Smooth muscle cell (in vitro differentiated cells): ENCODE measurements around the gene HOXA10. TPM values are rescaled to one million over a fixed set of nuclear protein-coding genes. Genes with fewer than 3 reads are reported as not detected.

Source experiments
- DNase-seq: peaks from one replicate; lab custom pipeline; 2025; ENCODE audit not compliant: unreplicated experiment; lab: John Stamatoyannopoulos, UW
- H2AFZ ChIP-seq: fragments of 200-600 bp; sonication (generic); 2 replicates; pipeline ENCODE4 v1.6.0; 2016; ENCODE audit warnings: antibody characterized with exemption, low read depth, mild to moderate bottlenecking
- H3F3A ChIP-seq: fragments of 200-600 bp; sonication (generic); 2 replicates; pipeline ENCODE4 v1.6.0; 2017; ENCODE audit warnings: antibody characterized with exemption, low read depth
- H3K27ac ChIP-seq: fragments of 200-600 bp; sonication (generic); 2 replicates; pipeline ENCODE4 v1.5.1; 2016; ENCODE audit warnings: low read depth, mild to moderate bottlenecking
- H3K27me3 ChIP-seq: fragments of 200-600 bp; sonication (generic); 2 replicates; pipeline ENCODE4 v1.6.1; 2016; ENCODE audit warnings: low read depth, mild to moderate bottlenecking
- H3K36me3 ChIP-seq: fragments of 200-600 bp; sonication (generic); 2 replicates; pipeline ENCODE4 v1.5.1; 2016; ENCODE audit warnings: low read depth
- H3K4me1 ChIP-seq: fragments of 200-600 bp; sonication (generic); 2 replicates; pipeline ENCODE4 v1.5.1; 2016; ENCODE audit warnings: low read depth
- H3K4me2 ChIP-seq: fragments of 200-600 bp; sonication (generic); 2 replicates; pipeline ENCODE4 v1.6.0; 2016; ENCODE audit warnings: mild to moderate bottlenecking
- H3K4me3 ChIP-seq: fragments of 200-600 bp; sonication (generic); 2 replicates; pipeline ENCODE4 v1.5.1; 2016; ENCODE audit warnings: mild to moderate bottlenecking
- H3K79me2 ChIP-seq: fragments of 200-600 bp; sonication (generic); 2 replicates; pipeline ENCODE4 v1.6.0; 2016; ENCODE audit warnings: low read depth, mild to moderate bottlenecking
- H3K9ac ChIP-seq: fragments of 200-600 bp; sonication (generic); 2 replicates; pipeline ENCODE4 v1.6.0; 2016; ENCODE audit warnings: low read depth
- H3K9me3 ChIP-seq: fragments of 200-600 bp; sonication (generic); replicated peaks from 2 replicates; pipeline ENCODE4 v1.5.1; 2016; ENCODE audit warnings: low read depth
- H4K20me1 ChIP-seq: fragments of 200-600 bp; sonication (generic); 2 replicates; pipeline ENCODE4 v1.6.0; 2016; ENCODE audit warnings: low read depth
- WGBS: methylation state at CpG from one replicate; pipeline ENCODE4 v1.1.7; 2016; ENCODE audit warnings: low lambda C conversion rate; 5-methylcytosine and 5-hydroxymethylcytosine counted together
- polyA plus RNA-seq: library from polyadenylated mRNA; unstranded; fragments of >200 nt; fragmentation: Nextera tagmentation; extraction: Ambion mirVana; gene quantifications from 2 replicates; pipeline ENCODE4 v1.2.1, GENCODE V29; 2016
- total RNA-seq: library from RNA; depleted of rRNA; stranded (reverse); fragments of >200 nt; gene quantifications from 2 replicates; pipeline ENCODE4 v1.2.3, GENCODE V29; 2014
- TF ChIP-seq, protein P1 (sequence below): fragments of 200-600 bp; sonication (generic); IDR thresholded peaks from 2 replicates; pipeline ENCODE4 v1.5.1; 2017; ENCODE audit warnings: borderline replicate concordance, mild to moderate bottlenecking, antibody characterized with exemption; ENCODE audit not compliant: insufficient read depth, poor library complexity, severe bottlenecking

The HOXA10 gene
- total and polyA plus RNA-seq, 2 experiments from 2014 or later: 37.6 to 53.6 TPM

DNA sequence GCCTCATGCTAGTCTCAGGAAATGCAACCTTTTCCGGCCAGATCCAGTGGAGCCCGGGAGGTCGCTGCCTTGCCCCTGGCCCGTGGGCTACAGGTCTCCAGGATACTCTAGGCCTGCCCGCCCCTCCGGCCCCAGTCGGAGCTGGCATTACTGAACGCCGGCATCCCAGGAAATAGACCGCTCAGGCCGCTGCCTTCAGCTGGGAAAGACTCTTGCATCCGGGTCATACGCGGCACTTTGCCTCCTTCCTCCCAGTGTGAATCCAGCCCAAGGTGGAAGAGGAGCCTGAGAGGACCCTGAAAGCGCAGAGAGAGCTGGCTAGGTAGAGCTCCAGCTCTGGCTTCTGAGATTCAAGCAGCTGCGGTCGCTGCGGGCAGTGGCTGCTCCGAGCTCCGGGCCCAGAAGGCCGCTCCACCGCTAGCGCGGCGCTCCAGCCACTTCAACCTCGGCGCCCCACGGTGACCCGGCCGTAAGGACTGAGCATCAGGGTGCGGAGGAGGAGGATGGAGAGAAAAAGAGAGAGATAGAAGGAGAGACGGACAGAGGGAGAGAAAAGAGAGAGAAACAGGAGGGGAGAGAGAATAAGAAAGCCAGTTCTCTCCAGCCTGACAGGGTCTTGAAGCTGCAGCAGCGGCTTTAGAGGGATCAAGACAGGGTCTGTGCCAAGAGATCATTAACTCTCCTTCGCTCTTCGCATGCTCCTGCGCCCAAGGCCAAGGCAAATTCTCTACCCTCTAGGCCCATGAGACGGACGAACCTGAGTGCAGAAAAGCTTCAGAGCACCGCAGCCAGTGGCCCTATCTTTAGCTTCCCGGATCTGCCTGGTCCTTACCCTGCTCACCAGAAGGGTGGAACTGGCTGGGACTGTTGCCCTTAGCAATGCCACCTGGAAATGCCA, 1.8 kb upstream of the HOXA10 start:
- no peak overlapping the region for H2AFZ ChIP-seq
- peak overlapping the region; percentile 67 for H3K4me3 ChIP-seq
- H3K4me1 ChIP-seq: no peaks in the 10 kb centered on the region
- H3F3A ChIP-seq: no peaks in the 10 kb centered on the region
- H3K36me3 ChIP-seq: no peaks in the 10 kb centered on the region
- peaks cover 17% of the 10 kb centered on the region for H3K27me3 ChIP-seq
- 20% methylated on average over 40 of the region's 40 CpGs for WGBS
- DNase-seq: no peak
- H3K4me2 ChIP-seq: peak overlapping the region; percentile 89
- peak overlapping the region; percentile 45 for H3K9ac ChIP-seq
- TF ChIP-seq, protein P1, sequence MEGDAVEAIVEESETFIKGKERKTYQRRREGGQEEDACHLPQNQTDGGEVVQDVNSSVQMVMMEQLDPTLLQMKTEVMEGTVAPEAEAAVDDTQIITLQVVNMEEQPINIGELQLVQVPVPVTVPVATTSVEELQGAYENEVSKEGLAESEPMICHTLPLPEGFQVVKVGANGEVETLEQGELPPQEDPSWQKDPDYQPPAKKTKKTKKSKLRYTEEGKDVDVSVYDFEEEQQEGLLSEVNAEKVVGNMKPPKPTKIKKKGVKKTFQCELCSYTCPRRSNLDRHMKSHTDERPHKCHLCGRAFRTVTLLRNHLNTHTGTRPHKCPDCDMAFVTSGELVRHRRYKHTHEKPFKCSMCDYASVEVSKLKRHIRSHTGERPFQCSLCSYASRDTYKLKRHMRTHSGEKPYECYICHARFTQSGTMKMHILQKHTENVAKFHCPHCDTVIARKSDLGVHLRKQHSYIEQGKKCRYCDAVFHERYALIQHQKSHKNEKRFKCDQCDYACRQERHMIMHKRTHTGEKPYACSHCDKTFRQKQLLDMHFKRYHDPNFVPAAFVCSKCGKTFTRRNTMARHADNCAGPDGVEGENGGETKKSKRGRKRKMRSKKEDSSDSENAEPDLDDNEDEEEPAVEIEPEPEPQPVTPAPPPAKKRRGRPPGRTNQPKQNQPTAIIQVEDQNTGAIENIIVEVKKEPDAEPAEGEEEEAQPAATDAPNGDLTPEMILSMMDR: no peak
- H3K79me2 ChIP-seq: peaks cover 86% of the 10 kb centered on the region
- peak overlapping the region; percentile 95 for H3K27ac ChIP-seq
- H3K9me3 ChIP-seq: no peaks in the 10 kb centered on the region
- H4K20me1 ChIP-seq: peaks cover 37% of the 10 kb centered on the region

DNA sequence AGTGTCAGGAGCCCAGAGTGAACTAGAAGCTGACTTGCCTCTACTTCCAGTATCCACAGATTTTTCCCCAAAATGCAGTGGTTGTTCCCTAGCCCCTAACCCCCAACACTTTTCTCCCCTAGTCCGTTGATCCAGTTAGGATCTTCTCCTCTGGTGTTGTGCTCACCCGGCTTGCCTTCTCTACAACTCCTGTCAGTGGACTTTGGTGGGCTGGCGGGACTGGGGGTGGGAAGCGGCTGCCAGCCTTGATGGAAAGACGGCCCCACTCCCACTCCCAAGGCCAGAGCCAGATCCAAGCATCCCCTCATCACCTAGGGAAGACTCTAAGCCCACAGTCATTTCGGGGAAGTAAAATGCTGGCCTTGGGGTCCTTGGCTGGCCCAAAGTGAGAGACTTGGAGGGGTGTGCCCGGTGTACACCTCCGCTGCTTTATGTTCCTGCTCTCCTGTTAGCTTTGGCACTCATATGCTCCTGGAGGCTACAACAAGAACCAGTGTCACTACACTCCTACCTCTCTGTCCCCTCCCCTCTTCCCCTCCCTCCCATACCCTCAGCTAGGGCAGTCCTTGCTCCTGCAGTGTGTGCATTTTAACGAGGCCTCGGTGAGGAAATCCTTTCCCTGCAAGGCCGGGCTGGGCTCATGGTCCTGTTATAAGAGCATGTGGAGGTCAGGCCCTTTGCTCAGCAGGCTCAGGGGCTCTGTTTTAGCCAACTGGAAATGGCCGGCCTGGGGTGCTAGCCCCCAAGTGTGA, 930 bp upstream of the HOXA10 start:
- Histone ChIP-seq H3K79me2 (peaks cover 94% of the 10 kb centered on the region), H3K36me3 (no peaks in the 10 kb centered on the region), H3K4me2 (peak overlapping the region; percentile 89), H3K27ac (peak overlapping the region; percentile 95), H3K27me3 (peaks cover 25% of the 10 kb centered on the region), H3F3A (no peaks in the 10 kb centered on the region), H2AFZ (peak overlapping the region; percentile 62), H3K9me3 (no peaks in the 10 kb centered on the region), H3K4me1 (no peaks in the 10 kb centered on the region), H4K20me1 (peaks cover 40% of the 10 kb centered on the region), H3K9ac (peak overlapping the region; percentile 88), H3K4me3 (peak overlapping the region; percentile 67)
- 27% methylated on average over 12 of the region's 12 CpGs for WGBS
- no peak for DNase-seq
- TF ChIP-seq, protein P1: no peak

- peaks cover 25% of the 10 kb centered on the region for H3K27me3 ChIP-seq
- peak overlapping the region; percentile 67 for H3K4me3 ChIP-seq
- H3K27ac ChIP-seq: peak overlapping the region; percentile 95
- no peak for DNase-seq
- no peaks in the 10 kb centered on the region for H3K36me3 ChIP-seq
- no peaks in the 10 kb centered on the region for H3K4me1 ChIP-seq
- H3K4me2 ChIP-seq: peak overlapping the region; percentile 89
- H2AFZ ChIP-seq: no peak overlapping the region
- peaks cover 4% of the 10 kb centered on the region for H3F3A ChIP-seq
- TF ChIP-seq, protein P1: no peak
- H3K9ac ChIP-seq: peak overlapping the region; percentile 88
- WGBS: under 1% methylated on average over 50 of the region's 59 CpGs
- peaks cover 40% of the 10 kb centered on the region for H4K20me1 ChIP-seq
- H3K9me3 ChIP-seq: no peaks in the 10 kb centered on the region
- H3K79me2 ChIP-seq: peaks cover 100% of the 10 kb centered on the region
These were observed 587 bp downstream of the HOXA10 start for GRCh38 chr7:27173511-27173955.
